ENCODE results near the gene RIMS3. TPM values are rescaled to one million over a fixed set of nuclear protein-coding genes. Genes with fewer than 3 reads are reported as not detected.

Gene RIMS3
- total RNA-seq, 1 experiment from 2014 or later: 2.9 TPM

DNA sequence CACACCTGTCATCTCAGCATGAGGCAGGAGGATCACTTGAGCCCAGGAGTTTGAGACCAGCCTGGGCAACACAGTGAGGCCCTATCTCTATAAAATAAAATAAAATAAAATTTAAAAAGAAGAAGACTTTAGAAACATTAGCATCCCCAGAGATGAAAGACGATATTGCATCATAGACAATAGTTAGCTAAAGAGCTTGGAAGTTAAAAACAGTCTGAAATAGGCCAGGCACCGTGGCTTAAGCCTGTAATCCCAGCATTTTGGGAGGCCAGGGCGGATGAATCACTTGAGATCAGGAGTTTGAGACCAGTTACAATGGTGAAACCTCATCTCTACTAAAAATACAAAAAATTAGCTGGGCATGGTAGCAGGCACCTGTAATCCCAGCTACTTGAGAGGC lies 59.3 kb downstream of the RIMS3 start:
- TF ChIP-seq CTCF (conservative IDR thresholded peaks at IDR 0.05; ENCODE audit: low read depth, low read length): no peak
- no peak for TF ChIP-seq EZH2 (IDR thresholded peaks at IDR 0.05; ENCODE audit: low read length, unreplicated experiment)
- no peak for TF ChIP-seq EZH2phosphoT487 (IDR thresholded peaks at IDR 0.05; ENCODE audit: borderline replicate concordance, low read length)
- no peaks in the 10 kb centered on the region for H3K36me3 ChIP-seq (ENCODE audit: low read depth, low read length)
- no peak overlapping the region for H3K9ac ChIP-seq (ENCODE audit: low read length)
- POLR2A ChIA-PET (ENCODE audit: unreplicated experiment): no interaction called here
- H3K27ac ChIP-seq (ENCODE audit: low read length): no peak overlapping the region
- H2AFZ ChIP-seq (ENCODE audit: low read length): no peak overlapping the region
- H3K4me2 ChIP-seq (ENCODE audit: low read length): no peak overlapping the region
- H3K9me3 ChIP-seq (ENCODE audit: low read length): no peaks in the 10 kb centered on the region
- ATAC-seq (no peak), DNase-seq (no peak)
- H3K4me1 ChIP-seq (ENCODE audit: insufficient read depth, low read length): no peaks in the 10 kb centered on the region
- H3K9me2 ChIP-seq (replicated peaks; ENCODE audit: low read length): no peaks in the 10 kb centered on the region
- H3F3A ChIP-seq (ENCODE audit: low read length, unreplicated experiment): no peaks in the 10 kb centered on the region
- intact Hi-C loops (cut with micrococcal nuclease): no loop called here
- no TSS peak for BruUV-seq (replicated peaks)
- no peaks in the 10 kb centered on the region for H4K20me1 ChIP-seq (ENCODE audit: low read length)
- H3K27me3 ChIP-seq (ENCODE audit: low read length): no peaks in the 10 kb centered on the region
- CTCF ChIA-PET: no interaction called here
- no peak overlapping the region for H3K4me3 ChIP-seq (ENCODE audit: low read length)
- no peaks in the 10 kb centered on the region for H3K79me2 ChIP-seq (ENCODE audit: low read length)

DNA sequence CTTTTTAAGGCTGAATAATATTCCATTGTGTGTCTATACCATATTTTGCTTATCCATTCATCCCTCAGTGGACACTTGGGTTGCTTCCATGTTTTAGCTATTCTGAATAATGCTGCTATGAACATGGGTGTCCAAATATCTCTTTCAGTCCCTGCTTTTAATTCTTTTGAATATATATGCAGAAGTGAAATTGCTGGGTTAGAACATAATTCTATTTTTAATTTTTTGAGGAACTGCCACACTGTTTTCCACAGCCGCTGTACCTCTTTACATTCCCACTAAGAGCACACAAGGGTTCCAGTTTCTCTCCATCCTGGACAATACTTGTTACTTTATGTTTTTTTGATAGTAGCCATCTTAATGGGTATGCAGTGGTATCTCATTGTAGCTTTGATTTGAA lies 65.6 kb downstream of the RIMS3 start:
- no peak overlapping the region for H3K4me3 ChIP-seq (ENCODE audit: low read length)
- ChIA-PET CTCF (no interaction called here), POLR2A (ENCODE audit: unreplicated experiment) (no interaction called here)
- no peaks in the 10 kb centered on the region for H3K9me3 ChIP-seq (ENCODE audit: low read length)
- no peak for ATAC-seq
- no peaks in the 10 kb centered on the region for H3K9me2 ChIP-seq (replicated peaks; ENCODE audit: low read length)
- H2AFZ ChIP-seq (ENCODE audit: low read length): no peak overlapping the region
- H3K79me2 ChIP-seq (ENCODE audit: low read length): no peaks in the 10 kb centered on the region
- H3K27me3 ChIP-seq (ENCODE audit: low read length): no peaks in the 10 kb centered on the region
- no peak overlapping the region for H3K4me2 ChIP-seq (ENCODE audit: low read length)
- no peak overlapping the region for H3K9ac ChIP-seq (ENCODE audit: low read length)
- DNase-seq: no peak
- H4K20me1 ChIP-seq (ENCODE audit: low read length): no peaks in the 10 kb centered on the region
- intact Hi-C loops (cut with micrococcal nuclease): no loop called here
- TF ChIP-seq EZH2phosphoT487 (IDR thresholded peaks at IDR 0.05; ENCODE audit: borderline replicate concordance, low read length) (no peak), EZH2 (IDR thresholded peaks at IDR 0.05; ENCODE audit: low read length, unreplicated experiment) (no peak), CTCF (conservative IDR thresholded peaks at IDR 0.05; ENCODE audit: low read depth, low read length) (no peak)
- no peaks in the 10 kb centered on the region for H3K36me3 ChIP-seq (ENCODE audit: low read depth, low read length)
- no TSS peak for BruUV-seq (replicated peaks)
- no peaks in the 10 kb centered on the region for H3K4me1 ChIP-seq (ENCODE audit: insufficient read depth, low read length)
- H3K27ac ChIP-seq (ENCODE audit: low read length): no peak overlapping the region
- H3F3A ChIP-seq (ENCODE audit: low read length, unreplicated experiment): no peaks in the 10 kb centered on the region

DNA sequence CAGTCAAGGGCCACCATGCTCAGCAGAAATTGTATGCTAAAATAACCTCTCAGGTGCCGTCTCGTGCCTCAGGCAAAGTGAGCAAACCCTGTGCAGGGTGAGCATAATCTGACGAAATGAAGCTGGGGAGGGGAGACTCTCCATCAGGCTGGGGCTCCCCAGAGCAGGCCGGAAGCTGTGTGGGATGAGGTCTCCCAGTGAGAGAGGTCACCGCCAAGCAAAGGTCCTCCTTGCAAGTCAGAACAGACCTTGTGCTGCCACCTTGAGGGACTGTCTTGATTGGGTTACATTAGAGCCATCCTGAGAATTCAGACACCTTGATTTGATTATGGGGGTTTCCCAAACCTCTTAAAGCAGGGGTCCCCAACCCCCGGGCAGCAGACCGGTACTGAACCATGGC lies 69.9 kb downstream of the RIMS3 start:
- TF ChIP-seq EZH2phosphoT487 (IDR thresholded peaks at IDR 0.05; ENCODE audit: borderline replicate concordance, low read length): no peak
- no peak for TF ChIP-seq CTCF (conservative IDR thresholded peaks at IDR 0.05; ENCODE audit: low read depth, low read length)
- no peak for TF ChIP-seq EZH2 (IDR thresholded peaks at IDR 0.05; ENCODE audit: low read length, unreplicated experiment)
- no TSS peak for BruUV-seq (replicated peaks)
- Histone ChIP-seq H3K4me1 (ENCODE audit: insufficient read depth, low read length) (no peaks in the 10 kb centered on the region), H3K79me2 (ENCODE audit: low read length) (no peaks in the 10 kb centered on the region), H3K27ac (ENCODE audit: low read length) (no peak overlapping the region), H3K36me3 (ENCODE audit: low read depth, low read length) (no peaks in the 10 kb centered on the region), H4K20me1 (ENCODE audit: low read length) (no peaks in the 10 kb centered on the region), H3F3A (ENCODE audit: low read length, unreplicated experiment) (no peaks in the 10 kb centered on the region), H3K27me3 (ENCODE audit: low read length) (no peaks in the 10 kb centered on the region), H3K9ac (ENCODE audit: low read length) (no peak overlapping the region), H3K4me3 (ENCODE audit: low read length) (no peak overlapping the region), H2AFZ (ENCODE audit: low read length) (no peak overlapping the region), H3K9me3 (ENCODE audit: low read length) (no peaks in the 10 kb centered on the region), H3K4me2 (ENCODE audit: low read length) (no peak overlapping the region), H3K9me2 (replicated peaks; ENCODE audit: low read length) (no peaks in the 10 kb centered on the region)
- DNase-seq (no peak), ATAC-seq (no peak)
- intact Hi-C loops (cut with micrococcal nuclease): no loop called here
- ChIA-PET POLR2A (ENCODE audit: unreplicated experiment) (no interaction called here), CTCF (no interaction called here)
